Upper lobe of left lung (tissue), 4 donors: ENCODE results near the gene KLHL33.

ENCODE experiments used
- EP300 ChIP-seq, 4 donors: sonication (generic); formaldehyde crosslinking; IDR thresholded peaks; one replicate each; pipeline ENCODE4 v1.5.1; 2017; ENCODE audit warnings: antibody characterized with exemption in 4 of 4, control low read depth in 2 of 4
- POLR2A ChIP-seq, 4 donors: fragments of 450-650 bp; IDR thresholded peaks; one replicate each; pipeline ENCODE4 v1.5.1; 2016 to 2017; ENCODE audit warnings: antibody characterized with exemption in 4 of 4, mild to moderate bottlenecking in 2 of 4
- POLR2AphosphoS5 ChIP-seq, 2 donors: sonication (generic); formaldehyde crosslinking; IDR thresholded peaks; one replicate each; pipeline ENCODE4 v1.5.1; 2017; ENCODE audit warnings: antibody characterized with exemption in 2 of 2
- TF ChIP-seq, protein P1 (sequence below), 6 experiments: fragments of 450-650 bp in 4 of 6; fragments of 200-600 bp in 2 of 6; sonication (generic) in 2 of 6; IDR thresholded peaks; one replicate each; pipeline ENCODE4 v1.5.1; 2016 to 2019; ENCODE audit warnings: antibody characterized with exemption in 6 of 6

DNA sequence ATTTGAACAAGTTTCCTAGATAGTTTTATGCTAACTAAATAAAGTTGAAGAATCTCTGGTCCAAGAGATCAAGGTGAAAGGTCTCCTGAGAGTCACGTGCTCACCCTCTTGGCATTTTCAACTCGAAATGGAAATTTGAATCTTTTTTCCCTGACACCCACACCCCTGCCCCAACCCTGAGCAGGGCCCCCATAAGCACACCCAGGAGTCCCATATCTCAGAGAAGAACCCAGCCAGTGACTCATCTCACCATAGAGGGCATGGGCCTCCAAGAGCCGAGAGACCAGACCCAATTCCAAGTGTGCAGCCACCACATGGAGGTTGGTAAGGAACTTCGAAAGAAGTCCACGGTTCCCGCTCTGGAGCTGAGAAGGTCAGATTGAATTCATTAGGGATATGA lies 55.3 kb downstream of the KLHL33 start:
- TF ChIP-seq POLR2A (IDR thresholded peaks at IDR 0.05) (no peak), EP300 (IDR thresholded peaks at IDR 0.05) (no peak), POLR2AphosphoS5 (IDR thresholded peaks at IDR 0.05) (no peak)
- TF ChIP-seq, protein P1, sequence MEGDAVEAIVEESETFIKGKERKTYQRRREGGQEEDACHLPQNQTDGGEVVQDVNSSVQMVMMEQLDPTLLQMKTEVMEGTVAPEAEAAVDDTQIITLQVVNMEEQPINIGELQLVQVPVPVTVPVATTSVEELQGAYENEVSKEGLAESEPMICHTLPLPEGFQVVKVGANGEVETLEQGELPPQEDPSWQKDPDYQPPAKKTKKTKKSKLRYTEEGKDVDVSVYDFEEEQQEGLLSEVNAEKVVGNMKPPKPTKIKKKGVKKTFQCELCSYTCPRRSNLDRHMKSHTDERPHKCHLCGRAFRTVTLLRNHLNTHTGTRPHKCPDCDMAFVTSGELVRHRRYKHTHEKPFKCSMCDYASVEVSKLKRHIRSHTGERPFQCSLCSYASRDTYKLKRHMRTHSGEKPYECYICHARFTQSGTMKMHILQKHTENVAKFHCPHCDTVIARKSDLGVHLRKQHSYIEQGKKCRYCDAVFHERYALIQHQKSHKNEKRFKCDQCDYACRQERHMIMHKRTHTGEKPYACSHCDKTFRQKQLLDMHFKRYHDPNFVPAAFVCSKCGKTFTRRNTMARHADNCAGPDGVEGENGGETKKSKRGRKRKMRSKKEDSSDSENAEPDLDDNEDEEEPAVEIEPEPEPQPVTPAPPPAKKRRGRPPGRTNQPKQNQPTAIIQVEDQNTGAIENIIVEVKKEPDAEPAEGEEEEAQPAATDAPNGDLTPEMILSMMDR (IDR thresholded peaks at IDR 0.05) = no peak
